Endodermal cell (in vitro differentiated cells): ENCODE data around the gene SPAG4. TPM values are rescaled to one million over a fixed set of nuclear protein-coding genes. Genes with fewer than 3 reads are reported as not detected.

Experiments used
- DNase-seq: peaks from one replicate; pipeline ENCODE4 v3.0.0-alpha.2; 2017
- H3K27ac ChIP-seq: 2 replicates; pipeline ENCODE4 v1.5.1; 2013; ENCODE audit warnings: mild to moderate bottlenecking, low read depth, low read length, moderate library complexity
- H3K27me3 ChIP-seq: 2 replicates; pipeline ENCODE4 v1.6.1; 2013; ENCODE audit warnings: mild to moderate bottlenecking, low read length, moderate library complexity; ENCODE audit not compliant: insufficient read depth, control insufficient read depth, poor library complexity, severe bottlenecking
- H3K36me3 ChIP-seq: 2 replicates; pipeline ENCODE4 v1.7.0; 2013; ENCODE audit warnings: mild to moderate bottlenecking, low read length, moderate library complexity; ENCODE audit not compliant: control insufficient read depth, insufficient read depth
- H3K4me1 ChIP-seq: one replicate; pipeline ENCODE4 v1.7.0; 2013; ENCODE audit warnings: low read length; ENCODE audit not compliant: control insufficient read depth, insufficient read depth
- H3K4me3 ChIP-seq: 2 replicates; pipeline ENCODE4 v1.5.1; 2013; ENCODE audit warnings: mild to moderate bottlenecking, low read length, moderate library complexity
- H3K9ac ChIP-seq: 2 replicates; pipeline ENCODE4 v1.6.1; 2013; ENCODE audit warnings: mild to moderate bottlenecking, low read length, moderate library complexity; ENCODE audit not compliant: poor library complexity, severe bottlenecking; ENCODE audit errors: extremely low read depth
- H3K9me3 ChIP-seq: 2 replicates; pipeline ENCODE4 v1.6.1; 2013; ENCODE audit warnings: mild to moderate bottlenecking, low read length, moderate library complexity; ENCODE audit not compliant: control insufficient read depth
- H3K27ac Mint-ChIP-seq: 2 replicates; pipeline ENCODE4 v1.8.0; 2020; ENCODE audit warnings: mixed read lengths
- H3K27me3 Mint-ChIP-seq: 2 replicates; pipeline ENCODE4 v1.8.0; 2021; ENCODE audit warnings: mild to moderate bottlenecking, mixed read lengths; ENCODE audit not compliant: insufficient read depth
- H3K36me3 Mint-ChIP-seq: 2 replicates; pipeline ENCODE4 v1.8.0; 2020; ENCODE audit warnings: low read depth, mixed read lengths
- H3K4me1 Mint-ChIP-seq: 2 replicates; pipeline ENCODE4 v1.8.0; 2020; ENCODE audit warnings: mixed read lengths
- H3K4me3 Mint-ChIP-seq: 2 replicates; pipeline ENCODE4 v1.8.0; 2020; ENCODE audit warnings: mild to moderate bottlenecking, moderate library complexity, mixed read lengths
- H3K9me3 Mint-ChIP-seq: 2 replicates; pipeline ENCODE4 v1.8.0; 2020; ENCODE audit warnings: mild to moderate bottlenecking, mixed read lengths
- WGBS, 2 experiments: methylation state at CpG; one replicate each; pipeline versions ENCODE4 v1.1.5 to v1.1.7; 2013; ENCODE audit warnings: missing lambda C conversion rate in 2 of 2, mixed read lengths in 1 of 2; ENCODE audit not compliant: insufficient coverage in 1 of 2, insufficient read length in 1 of 2; 5-methylcytosine and 5-hydroxymethylcytosine counted together
- total RNA-seq, 2 donors: library from RNA; stranded (reverse); fragmentation: NEBNext Ultra II Directional in 1 of 2; extraction: Animal tissue kit (Norgen Biotek cat#: 25700) in 1 of 2; gene quantifications; 2 replicates in 1 of 2; 3 replicates in 1 of 2; pipeline ENCODE4 v1.2.1, GENCODE V29; 2021
- TF ChIP-seq, protein P1 (sequence below): fragments of 200-600 bp; sonication (generic); conservative IDR thresholded peaks from 2 replicates; pipeline ENCODE4 v1.5.0; 2021; ENCODE audit warnings: antibody characterized with exemption, mild to moderate bottlenecking

The SPAG4 gene
- total RNA-seq, 2 donors from 2014 or later, result 1.7 to 3.5 TPM

GRCh38 chr20:35587436-35587835, 28.2 kb upstream of the SPAG4 start:
- TF ChIP-seq, protein P1, sequence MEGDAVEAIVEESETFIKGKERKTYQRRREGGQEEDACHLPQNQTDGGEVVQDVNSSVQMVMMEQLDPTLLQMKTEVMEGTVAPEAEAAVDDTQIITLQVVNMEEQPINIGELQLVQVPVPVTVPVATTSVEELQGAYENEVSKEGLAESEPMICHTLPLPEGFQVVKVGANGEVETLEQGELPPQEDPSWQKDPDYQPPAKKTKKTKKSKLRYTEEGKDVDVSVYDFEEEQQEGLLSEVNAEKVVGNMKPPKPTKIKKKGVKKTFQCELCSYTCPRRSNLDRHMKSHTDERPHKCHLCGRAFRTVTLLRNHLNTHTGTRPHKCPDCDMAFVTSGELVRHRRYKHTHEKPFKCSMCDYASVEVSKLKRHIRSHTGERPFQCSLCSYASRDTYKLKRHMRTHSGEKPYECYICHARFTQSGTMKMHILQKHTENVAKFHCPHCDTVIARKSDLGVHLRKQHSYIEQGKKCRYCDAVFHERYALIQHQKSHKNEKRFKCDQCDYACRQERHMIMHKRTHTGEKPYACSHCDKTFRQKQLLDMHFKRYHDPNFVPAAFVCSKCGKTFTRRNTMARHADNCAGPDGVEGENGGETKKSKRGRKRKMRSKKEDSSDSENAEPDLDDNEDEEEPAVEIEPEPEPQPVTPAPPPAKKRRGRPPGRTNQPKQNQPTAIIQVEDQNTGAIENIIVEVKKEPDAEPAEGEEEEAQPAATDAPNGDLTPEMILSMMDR, result no peak
- no peaks in the 10 kb centered on the region for H3K4me1 ChIP-seq
- no peaks in the 10 kb centered on the region for H3K27me3 ChIP-seq
- no peak overlapping the region for H3K4me3 ChIP-seq
- no peak overlapping the region for H3K27ac ChIP-seq
- H3K4me1 Mint-ChIP-seq, result peaks cover 1% of the 10 kb centered on the region
- H3K4me3 Mint-ChIP-seq, result no peak overlapping the region
- DNase-seq, result no peak
- no peak overlapping the region for H3K27ac Mint-ChIP-seq
- 100% methylated on average over 2 of the region's 2 CpGs for WGBS, 2 experiments
- H3K9me3 Mint-ChIP-seq, result peaks cover under 1% of the 10 kb centered on the region
- H3K9ac ChIP-seq, result no peak overlapping the region
- H3K27me3 Mint-ChIP-seq, result peaks cover under 1% of the 10 kb centered on the region
- no peaks in the 10 kb centered on the region for H3K36me3 ChIP-seq
- H3K36me3 Mint-ChIP-seq, result no peaks in the 10 kb centered on the region
- H3K9me3 ChIP-seq, result no peaks in the 10 kb centered on the region

- H3K27me3 Mint-ChIP-seq, result no peaks in the 10 kb centered on the region
Observed at GRCh38 chr20:35588397-35588796, 27.2 kb upstream of the SPAG4 start.

GRCh38 chr20:35592339-35592974, 23.2 kb upstream of the SPAG4 start:
- DNase-seq, result no peak
- no peak overlapping the region for H3K4me3 ChIP-seq
- no peaks in the 10 kb centered on the region for H3K36me3 ChIP-seq
- H3K27me3 ChIP-seq, result no peaks in the 10 kb centered on the region
- H3K4me1 ChIP-seq, result no peaks in the 10 kb centered on the region
- Mint-ChIP-seq H3K9me3 (no peaks in the 10 kb centered on the region), H3K27ac (no peak overlapping the region), H3K27me3 (peaks cover 10% of the 10 kb centered on the region), H3K4me1 (peaks cover 7% of the 10 kb centered on the region), H3K36me3 (no peaks in the 10 kb centered on the region), H3K4me3 (no peak overlapping the region)
- H3K27ac ChIP-seq, result no peak overlapping the region
- TF ChIP-seq, protein P1, result no peak
- WGBS, 2 experiments, result 69 to 70% methylated on average over 2 of the region's 2 CpGs
- no peaks in the 10 kb centered on the region for H3K9me3 ChIP-seq
- H3K9ac ChIP-seq, result no peak overlapping the region

More at GRCh38 chr20:35588397-35588796, 27.2 kb upstream of the SPAG4 start:
- no peaks in the 10 kb centered on the region for H3K36me3 ChIP-seq
- TF ChIP-seq, protein P1, result no peak
- H3K4me1 ChIP-seq, result no peaks in the 10 kb centered on the region
- no peak for DNase-seq
- H3K27me3 ChIP-seq, result no peaks in the 10 kb centered on the region
- H3K9me3 Mint-ChIP-seq, result no peaks in the 10 kb centered on the region
- no peaks in the 10 kb centered on the region for H3K9me3 ChIP-seq
- H3K4me3 ChIP-seq, result no peak overlapping the region
- no peak overlapping the region for H3K27ac ChIP-seq
- H3K4me1 Mint-ChIP-seq, result peaks cover 2% of the 10 kb centered on the region
- WGBS, 2 experiments, result 85 to 95% methylated on average over 14 of the region's 14 CpGs
- no peak overlapping the region for H3K9ac ChIP-seq
- H3K27ac Mint-ChIP-seq, result no peak overlapping the region
- no peak overlapping the region for H3K4me3 Mint-ChIP-seq
- H3K36me3 Mint-ChIP-seq, result no peaks in the 10 kb centered on the region
